Uterus (tissue), 2 donors: ENCODE measurements around the gene GPR17.

Experiments used
- CTCF ChIP-seq, 4 experiments: fragments of 200-600 bp in 2 of 4; fragments of 450-650 bp in 2 of 4; sonication (generic) in 2 of 4; IDR thresholded peaks; one replicate each; pipeline ENCODE4 v1.5.1; 2016 to 2019; ENCODE audit warnings: antibody characterized with exemption in 4 of 4, mild to moderate bottlenecking in 2 of 4, moderate library complexity in 1 of 4
- POLR2A ChIP-seq, 2 donors: fragments of 450-650 bp; IDR thresholded peaks; one replicate each; pipeline ENCODE4 v1.6.1; 2016; ENCODE audit warnings: antibody characterized with exemption in 2 of 2, mild to moderate bottlenecking in 1 of 2, moderate library complexity in 1 of 2

- TF ChIP-seq CTCF (IDR thresholded peaks at IDR 0.05), result no peak
- no peak for TF ChIP-seq POLR2A (IDR thresholded peaks at IDR 0.05)
Measured at GRCh38 chr2:127655209-127656073, 9.5 kb downstream of the GPR17 start.
